ENCODE data around the gene KCTD21.

Gene KCTD21

DNA sequence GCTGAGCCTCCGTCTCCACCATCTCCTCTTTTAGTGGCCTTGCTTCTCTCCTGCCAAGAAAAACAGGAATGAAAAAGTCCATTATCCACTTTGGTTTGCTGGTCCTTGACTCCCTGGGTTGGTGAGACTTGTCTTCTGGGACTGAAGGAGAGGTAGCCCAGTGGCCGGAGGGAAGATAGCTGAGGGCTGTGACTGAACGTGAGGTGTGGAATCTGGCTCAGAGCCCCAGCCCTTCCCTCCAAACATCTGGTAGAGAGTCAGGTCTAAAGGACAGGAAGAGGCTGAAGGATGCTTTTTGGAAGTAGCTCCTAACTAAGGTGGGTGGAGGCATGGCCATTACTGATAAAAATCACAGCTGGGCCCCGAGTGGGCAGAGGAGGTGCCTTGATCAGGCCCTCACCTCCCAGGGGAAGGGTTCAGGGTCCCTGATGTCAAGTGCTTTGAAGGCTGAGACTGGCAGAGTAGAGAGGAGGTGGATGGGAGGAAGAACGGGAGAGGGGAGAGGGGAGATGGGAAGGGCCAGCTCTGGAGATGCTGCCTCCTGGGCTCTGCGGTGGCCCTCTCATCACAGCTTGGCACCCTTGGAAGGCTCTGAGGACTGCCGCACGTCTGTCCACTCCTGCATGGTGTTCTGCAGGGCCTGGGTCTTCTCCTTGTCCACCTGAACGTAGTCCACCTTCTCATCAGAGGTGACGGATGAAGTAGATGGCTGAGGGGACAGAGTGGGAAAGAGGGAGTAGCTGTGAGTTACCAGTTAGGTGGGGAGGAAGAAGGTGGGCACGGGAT lies 30.5 kb upstream of the KCTD21 start:
- no peak for DNase-seq

DNA sequence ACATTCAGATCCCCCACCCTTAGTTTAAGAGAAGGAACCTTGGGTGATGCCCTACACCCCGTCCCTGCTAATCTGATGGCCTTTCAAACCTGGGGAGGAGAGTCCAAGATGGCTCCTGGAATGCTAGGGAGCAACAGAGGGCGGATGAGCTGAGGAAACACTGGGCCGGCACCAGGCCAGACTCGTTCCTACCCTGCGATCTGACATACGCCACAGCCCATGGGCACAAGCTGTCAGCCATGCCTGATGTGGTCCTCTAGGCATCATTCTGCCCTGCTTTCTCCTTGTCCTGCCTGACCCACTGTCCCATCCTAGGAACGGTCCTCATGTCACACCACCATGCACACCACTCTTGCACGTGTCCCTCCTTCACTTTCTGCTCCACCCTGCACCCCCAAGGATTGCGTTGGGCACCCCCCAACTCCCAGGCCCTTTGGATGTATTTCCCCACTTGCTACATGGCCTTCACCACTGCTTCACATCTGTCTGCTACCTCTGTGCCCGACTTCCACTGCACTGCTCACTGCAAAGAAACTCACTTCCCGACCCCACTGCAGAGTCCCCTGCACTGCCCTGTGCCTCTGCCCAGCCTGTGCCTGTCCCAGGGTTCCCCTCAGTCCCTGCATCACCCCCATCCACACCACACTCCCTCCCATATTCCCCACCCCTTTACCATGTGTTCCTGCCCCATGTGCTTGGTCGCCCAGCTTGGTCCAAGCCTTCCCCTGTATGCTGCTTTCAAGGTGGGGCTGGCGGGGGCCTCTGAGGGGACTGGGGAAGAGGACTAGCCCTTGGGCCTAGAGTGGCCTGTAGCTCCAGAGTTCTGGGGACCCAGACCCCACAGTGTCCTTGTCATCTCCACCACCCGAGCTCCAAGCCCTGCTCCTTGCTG lies 29.5 kb upstream of the KCTD21 start:
- DNase-seq, result no peak

DNA sequence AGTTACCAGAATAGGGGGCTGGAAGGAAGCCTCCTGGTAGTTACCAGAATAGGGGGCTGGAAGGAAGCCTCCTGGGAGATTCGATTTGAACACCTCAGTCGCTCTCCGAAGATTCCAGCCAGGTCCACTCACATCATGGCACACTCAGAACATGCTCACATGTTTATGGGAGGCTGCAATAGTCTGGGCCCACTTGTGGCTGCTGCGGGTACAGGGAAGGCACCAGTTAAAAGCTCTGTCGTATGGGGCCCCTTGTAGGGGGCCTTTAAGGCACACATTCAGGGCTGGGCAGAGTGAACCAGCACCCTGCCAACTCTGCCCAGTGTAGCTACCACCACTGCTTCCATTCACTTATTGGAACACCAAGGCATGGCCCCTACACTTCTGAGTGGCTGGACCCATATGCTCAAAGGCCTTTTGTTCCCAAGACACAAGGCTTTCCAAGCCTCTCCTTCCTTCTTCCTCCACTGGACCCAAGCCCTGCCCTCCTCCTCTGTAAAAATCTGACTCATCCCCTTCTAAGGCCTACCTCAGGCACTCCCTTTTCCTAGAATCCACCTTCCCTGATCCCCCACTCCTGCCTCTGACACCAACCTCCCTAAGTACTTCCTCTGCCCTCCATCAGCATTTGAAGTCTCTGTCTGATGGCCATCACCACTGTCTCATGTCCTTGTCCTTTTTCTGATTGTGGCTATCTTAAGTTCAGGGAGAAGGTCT lies 28.3 kb upstream of the KCTD21 start:
- DNase-seq, result no peak

DNA sequence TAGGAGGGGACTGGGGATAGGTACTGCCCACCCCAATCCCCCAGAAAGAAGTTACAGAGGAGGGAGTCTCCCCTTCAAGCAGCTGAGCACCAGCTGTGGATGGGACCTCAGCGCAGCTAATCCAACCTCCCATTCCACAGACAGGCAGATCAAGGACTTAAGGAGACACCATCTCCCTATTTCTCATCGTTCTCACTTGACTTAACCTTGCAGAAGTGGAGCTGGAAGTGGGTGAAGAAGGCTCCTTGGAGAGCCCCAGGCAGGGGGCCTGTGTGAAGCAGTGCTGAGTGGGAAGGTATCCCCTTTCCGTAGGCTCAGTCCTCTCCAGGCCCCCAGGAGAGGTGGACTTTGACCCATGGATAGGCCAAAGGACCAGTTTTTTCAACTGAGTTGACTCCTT lies 27.6 kb upstream of the KCTD21 start:
- no peak for DNase-seq

DNA sequence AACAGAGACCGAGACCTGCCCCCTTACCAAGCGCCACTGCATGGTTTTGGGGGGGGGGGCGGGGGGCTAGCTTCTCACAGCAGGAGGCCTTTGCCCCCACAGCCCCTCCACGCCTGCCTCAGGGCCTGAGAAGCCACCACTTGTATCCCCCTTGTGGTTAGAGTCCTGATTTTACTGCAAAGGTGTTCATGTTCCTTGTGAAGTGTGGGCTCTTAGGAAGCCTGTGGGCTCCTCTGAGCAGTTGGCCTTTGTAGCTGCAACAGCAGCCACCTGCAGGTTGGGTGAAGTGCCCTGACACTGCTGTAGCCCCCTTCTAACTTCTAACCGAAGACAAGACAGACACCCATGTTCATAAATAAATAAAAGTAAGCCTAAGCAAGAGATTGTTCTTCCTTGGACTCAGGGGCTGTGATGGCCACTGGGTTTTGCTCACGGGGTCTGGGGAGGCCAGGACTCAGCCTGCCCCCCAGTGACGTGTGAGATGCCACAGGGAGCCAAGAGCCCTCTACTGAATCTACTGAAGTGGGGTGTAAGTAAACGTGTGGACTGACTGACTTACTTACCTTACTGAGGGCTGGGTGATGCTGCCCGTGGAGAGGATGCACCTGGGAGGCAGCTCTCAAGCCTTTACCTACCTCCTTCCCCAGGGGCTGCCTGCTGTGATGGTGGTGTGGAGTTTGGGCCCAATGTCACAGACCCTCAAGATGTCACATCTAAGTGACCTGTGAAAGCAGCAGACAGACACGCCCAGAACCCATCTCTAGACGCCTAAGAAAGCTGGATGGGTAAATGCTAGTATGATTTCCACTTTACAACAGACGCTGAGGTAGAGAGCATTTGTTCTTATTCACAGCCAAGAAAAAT lies 26.1 kb upstream of the KCTD21 start:
- DNase-seq, result no peak

DNA sequence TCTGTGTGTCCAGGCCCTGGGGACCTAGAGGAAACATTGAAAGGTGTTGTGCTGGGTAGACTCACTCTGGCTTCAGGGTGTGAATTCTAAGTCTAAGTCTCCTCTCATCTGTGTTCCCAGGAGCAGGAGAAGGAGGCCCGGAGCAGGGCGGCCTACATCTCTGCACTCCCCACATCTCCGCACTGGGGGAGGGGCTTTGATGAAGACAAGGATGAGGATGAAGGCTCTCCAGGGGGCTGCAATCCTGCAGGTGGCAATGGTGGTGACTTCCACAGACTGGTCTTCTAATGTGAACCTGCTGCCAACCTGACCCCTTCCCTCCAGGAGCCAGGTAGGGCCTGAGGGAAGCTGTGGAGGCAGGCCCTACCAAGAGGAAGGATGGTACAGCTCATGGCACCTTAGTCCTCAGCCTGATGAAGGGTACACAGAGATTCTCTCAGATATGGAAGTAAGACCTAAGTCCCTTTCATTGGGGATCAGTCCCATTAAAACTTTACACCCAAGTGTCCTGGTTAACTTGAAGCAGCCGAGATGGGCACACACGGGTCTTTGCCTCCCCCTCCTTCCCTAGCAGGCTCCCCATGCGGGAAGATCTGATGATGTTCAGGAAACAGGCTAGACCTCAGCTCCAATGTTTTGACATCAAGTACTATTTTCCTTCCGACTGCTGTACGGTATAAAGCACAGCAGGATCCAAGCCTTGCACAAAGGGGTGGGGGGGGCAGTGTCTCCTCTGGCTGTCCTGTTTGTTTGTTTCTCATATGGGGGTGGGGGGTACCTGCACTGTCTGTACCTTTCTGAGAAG lies 25.3 kb upstream of the KCTD21 start:
- no peak for DNase-seq

DNA sequence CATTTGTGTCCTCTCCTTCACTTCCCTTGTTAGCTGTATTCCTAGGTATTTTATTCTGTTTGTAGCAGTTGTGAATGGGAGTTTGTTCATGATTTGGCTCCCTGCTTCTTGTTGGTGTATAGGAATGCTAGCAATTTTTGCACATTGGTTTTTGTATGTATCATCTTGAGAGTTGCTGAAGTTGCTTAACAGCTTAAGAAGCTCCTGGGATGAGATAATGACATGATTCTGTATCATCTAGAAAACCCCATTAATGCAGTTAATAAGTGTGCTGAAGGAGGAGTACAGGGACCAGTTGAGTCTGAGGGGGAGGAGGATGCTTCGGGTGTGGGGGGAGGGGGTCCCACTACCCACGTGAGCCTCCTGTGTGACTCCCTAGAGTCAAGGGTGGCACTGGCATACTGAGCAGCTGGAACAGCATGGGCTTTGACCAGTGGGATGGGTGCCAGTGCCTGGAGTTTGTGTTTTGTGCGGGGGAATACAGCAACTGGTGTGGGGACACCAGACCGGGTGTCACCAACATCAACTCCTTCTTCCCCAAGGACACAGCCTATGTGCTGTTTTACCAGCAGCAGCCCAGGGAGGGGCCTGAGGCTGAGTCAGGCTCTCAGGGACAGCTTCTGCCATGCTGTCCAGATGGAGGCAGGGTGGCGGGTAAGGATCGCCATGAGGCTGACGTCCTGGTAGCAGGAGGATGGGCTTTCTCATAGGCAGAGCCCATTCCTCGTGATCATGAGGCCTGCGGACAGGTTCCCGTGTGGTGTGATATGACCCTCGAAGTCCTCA lies 24.4 kb upstream of the KCTD21 start:
- DNase-seq, result no peak

DNA sequence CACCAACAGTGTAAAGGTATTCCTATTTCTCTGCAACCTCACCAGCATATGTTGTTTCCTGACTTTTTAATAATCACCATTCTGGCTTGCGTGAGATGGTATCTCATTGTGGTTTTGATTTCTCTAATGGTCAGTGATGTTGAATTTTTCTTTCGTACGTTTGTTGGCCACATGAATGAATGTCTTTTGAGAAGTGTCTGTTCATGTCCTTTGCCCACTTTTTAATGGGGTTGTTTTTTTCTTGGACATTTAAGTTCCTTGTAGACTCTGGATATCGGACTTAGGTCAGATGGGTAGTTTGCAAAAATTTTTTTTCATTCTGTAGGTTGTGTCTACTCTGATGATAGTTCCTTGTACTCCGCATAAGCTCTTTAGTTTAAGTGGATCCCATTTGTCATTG lies 23.1 kb upstream of the KCTD21 start:
- DNase-seq, result no peak

DNA sequence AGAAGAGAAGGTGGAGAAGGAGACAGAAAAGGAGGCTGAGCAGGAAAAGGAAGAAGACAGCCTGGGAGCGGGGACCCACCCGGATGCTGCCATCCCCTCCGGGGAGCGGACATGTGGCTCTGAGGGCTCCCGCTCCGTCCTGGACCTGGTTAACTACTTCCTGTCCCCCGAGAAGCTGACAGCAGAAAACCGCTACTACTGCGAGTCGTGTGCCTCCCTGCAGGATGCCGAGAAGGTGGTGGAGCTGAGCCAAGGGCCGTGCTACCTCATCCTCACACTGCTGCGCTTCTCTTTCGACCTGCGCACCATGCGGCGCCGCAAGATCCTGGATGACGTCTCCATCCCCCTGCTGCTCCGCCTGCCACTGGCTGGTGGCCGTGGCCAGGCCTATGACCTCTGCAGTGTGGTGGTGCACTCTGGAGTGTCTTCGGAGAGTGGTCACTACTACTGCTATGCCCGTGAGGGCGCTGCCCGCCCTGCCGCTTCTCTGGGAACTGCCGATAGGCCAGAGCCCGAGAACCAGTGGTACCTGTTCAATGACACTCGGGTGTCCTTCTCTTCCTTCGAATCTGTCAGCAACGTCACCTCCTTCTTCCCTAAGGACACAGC lies 21.7 kb upstream of the KCTD21 start:
- DNase-seq, result no peak

DNA sequence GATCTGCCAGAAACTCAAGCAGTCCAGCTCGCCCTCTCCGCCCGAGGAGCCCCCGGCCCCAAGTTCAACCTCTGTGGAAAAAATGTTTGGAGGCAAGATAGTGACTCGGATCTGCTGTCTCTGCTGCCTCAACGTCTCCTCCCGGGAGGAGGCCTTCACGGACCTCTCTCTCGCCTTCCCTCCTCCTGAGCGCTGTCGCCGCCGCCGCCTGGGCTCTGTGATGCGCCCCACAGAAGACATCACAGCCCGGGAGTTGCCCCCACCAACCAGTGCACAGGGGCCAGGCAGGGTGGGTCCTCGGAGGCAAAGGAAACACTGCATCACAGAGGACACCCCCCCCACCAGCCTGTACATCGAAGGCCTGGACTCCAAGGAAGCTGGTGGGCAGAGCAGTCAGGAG lies 21.1 kb upstream of the KCTD21 start:
- DNase-seq, result no peak

DNA sequence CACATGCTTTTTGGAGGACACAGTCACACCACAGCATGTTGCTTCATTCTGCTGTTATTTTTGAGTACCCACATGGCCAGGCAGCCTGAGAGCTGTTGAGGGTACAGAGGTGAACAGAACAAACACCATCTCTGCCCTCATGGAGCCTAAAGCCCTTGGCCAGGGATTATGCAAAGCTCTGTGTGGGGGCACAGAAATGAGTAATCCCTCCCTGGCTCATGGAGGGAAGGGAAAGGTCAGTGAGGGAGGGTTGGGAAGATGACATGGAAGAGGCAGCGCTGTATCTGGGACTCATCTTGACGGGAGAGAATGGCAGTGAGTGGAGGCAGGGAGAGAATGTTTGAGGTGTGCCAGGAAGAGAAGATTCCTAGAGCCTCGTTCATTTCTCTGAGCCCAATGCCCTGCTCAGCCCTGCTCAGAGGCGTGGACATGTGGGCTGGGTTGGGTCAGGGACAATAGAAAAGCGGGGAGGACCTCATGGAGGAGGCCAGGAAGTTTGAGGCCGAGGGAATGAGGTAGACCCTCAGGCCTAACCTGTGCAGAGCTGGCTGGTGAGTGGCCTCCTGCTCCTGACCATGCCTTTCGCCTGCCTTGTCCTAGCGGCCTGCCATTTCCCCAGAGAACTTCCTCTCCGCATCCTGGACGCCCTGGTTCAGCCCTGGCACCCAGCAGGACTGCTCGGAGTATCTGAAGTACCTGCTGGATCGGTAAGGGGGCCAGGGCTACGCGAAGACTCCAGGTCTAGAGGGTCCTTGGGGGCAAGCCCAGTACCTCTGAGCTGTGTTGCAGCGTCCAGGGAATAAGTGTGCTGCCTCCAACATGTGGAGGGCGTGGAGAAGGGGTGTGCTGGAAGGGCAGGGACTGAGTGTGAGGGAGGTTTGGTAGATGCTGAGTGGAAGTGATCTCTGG lies 20.1 kb upstream of the KCTD21 start:
- no peak for DNase-seq

DNA sequence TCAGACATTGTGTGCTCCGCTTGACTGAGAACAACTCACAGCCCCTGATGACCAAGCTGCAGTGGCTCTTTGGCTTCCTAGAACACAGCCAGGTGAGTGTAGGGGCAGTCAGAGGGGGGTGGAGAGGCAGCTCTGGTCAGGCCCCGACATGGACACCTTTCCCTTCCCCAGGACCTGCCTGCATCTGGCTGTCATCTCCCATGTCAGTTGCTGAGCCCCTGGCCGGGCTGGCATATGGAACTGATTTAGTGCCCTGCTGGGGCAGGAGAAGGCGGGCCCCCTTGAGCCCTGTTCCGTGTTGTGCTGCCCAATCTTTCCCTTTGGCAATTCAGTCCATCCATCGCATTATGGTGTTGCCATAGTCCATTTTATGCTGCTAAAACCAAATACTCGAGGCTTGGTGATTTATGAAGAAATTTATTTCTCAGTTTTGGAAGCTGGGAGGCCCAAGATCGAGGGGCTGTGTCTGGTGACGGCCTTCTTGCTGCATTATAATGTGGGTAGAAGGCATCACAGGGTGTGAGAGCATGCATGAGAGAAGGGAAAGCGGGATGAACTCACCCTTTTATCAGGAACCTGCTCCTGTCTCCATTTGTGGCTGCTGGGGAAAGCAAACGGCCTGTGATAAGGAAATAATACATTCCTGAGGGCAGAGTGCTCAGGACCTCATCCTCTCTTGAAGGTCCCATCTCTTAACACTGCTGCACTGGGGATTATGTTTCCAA lies 19.3 kb upstream of the KCTD21 start:
- DNase-seq, result no peak

DNA sequence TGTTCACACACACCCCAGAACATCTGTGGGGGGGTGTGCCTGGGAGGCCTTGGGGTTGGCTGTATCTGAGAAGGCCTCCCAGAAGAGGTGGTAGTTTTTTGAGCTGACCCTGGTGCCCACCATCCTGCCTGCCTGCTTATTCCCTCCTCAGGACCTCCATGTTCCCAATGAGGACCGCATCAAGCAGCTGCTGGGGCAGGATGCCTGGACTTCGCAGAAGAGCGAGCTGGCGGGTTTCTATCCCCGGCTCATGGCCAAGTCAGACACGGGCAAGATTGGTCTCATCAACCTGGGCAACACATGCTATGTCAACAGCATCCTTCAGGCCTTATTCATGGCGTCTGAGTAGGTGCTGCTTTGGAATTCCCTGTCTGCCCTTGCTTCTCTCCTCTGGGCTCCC lies 17.3 kb upstream of the KCTD21 start:
- no peak for DNase-seq

DNA sequence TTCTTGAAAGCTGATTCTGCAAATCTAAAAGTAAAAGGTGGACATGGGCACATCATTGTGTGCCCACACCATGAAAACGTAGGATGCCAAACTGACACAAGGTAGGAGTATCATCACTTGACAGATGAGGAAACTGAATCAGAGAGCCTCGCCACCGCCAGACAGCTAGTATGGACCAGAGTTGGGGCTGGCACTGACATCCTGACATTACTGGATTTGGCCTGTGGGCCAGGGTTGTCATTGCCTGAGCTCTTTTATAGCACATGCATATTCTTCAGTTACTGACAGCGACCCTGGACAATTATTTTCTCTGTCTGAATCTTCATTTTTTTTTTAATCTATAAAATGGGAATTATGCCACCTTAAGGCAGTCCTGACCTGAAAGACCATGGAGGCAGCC lies 16.8 kb upstream of the KCTD21 start:
- no peak for DNase-seq

DNA sequence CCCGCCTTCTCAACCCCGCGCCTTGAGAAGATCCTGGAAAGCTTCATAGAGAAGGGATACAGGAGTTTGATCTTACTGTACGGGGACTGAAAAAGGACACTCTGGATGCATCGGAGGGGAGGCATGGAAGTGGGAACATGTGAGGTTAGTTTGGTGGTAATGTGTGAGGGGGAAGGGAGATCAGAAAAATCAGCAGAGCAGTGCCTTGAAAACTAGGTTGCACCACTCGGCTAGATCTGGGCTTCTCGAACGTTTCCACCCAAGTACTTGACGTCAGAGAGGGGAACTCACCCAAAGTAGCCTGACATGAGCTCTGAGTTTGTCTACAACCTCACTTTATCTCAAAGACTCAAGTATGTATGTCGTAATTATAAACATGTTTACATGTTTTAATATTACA lies 14.8 kb upstream of the KCTD21 start:
- DNase-seq, result no peak

DNA sequence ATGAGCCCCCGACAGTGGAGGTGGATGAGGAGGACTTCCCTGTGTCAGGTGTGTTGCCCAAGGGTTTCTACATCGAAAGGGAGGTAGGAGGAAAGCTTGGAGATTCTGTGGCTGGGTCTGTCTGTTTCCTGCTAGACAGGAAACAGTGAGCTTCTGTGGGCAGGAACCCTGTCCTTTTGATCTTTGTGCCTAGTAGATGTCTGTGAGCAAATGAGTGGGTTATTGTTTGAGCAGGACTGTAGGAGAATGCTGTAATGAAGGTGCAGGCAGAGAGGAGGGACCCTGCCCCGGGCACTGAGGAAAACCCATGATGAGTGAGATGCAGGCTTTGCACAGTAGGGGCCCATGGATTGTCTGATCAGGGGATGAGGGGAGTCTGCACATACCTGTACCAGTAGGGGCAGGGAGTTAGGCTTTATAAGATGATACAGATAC lies 14.3 kb upstream of the KCTD21 start:
- DNase-seq, result no peak

DNA sequence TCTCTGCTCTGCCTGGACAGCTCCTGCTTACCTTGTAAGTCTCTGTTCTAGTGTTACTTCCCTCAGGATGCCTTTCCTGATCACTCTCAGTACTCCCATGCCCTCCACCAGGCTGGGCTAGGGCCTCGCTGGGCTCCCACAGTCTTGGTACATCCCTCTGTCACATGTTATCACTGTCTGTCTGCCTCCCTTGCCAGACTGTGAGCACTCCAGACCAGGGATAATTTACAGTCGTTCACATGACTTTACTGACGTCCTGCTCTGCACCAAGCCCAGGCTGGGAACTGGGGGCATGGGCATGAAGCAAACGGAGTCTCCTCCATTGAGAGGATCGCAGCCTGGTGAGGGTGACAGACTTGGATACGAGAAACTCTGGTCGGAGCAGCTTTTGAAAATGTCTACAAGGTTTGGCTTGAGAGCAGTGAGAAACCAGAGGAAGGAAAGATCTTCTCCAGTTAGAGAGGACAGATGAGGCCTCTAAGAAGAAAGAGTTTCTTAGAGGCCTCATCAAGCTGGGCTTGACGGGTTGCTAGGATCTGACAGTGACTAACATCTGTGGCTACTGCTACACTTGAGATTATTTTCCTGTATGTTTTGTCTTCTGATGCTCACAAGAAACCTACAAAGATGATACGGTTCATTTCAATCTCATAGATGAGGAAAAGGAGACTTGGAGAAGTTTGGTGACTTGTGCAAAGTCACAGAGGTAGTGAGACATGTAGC lies 12.8 kb upstream of the KCTD21 start:
- no peak for DNase-seq

DNA sequence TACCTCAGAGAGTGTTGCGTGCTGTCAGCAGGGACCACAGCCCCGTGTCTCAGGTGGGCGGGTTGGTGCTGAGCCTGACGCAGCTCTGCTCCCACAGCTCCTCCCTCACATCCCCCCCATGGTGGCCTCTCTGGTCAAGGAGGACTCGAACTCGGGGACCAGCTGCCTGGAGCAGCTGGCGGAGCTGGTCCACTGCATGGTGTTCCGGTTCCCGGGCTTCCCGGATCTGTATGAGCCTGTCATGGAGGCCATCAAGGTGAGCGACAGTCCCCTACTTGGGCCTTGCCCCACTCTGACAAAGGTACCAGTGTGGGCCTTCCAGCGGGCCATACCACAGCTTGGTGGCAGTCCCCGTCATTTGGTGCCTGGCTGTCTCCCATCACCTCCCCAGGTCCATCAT lies 12.1 kb upstream of the KCTD21 start:
- DNase-seq, result no peak
